SH-SY5Y (cell line): Measurements from ENCODE around the gene DNAAF1.

Experiments used
- GATA2 ChIP-seq: IDR thresholded peaks from 2 replicates; pipeline ENCODE4 v1.6.1; 2011; ENCODE audit warnings: mild to moderate bottlenecking, low read depth, low read length
- GATA3 ChIP-seq: IDR thresholded peaks from 2 replicates; pipeline ENCODE4 v1.6.1; 2011; ENCODE audit warnings: low read depth, mild to moderate bottlenecking, low read length, moderate library complexity

DNAAF1 gene

GRCh38 chr16:84220851-84221250 lies 75.7 kb downstream of the DNAAF1 start:
- TF ChIP-seq GATA3 (no peak), GATA2 (no peak)

DNA sequence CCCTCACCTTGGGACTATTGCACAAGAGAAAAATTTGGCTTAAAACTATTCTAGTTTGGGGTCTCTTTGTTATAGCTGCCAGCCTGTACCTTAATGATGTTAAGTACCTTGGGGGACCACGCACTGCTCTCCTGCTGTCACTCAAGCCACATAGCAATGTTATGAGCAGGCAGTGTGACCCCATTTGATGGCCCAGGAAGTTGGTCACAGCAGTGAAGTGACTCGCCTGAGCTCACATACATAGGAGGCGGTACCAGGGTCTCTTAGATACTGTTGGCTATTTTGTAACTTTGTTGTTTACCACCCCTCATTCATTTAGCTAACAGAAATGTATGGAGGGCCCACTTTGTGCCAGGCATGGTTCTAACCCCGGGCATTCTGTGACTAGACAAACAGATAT lies 78.3 kb downstream of the DNAAF1 start:
- TF ChIP-seq GATA3 = no peak
- no peak for TF ChIP-seq GATA2

DNA sequence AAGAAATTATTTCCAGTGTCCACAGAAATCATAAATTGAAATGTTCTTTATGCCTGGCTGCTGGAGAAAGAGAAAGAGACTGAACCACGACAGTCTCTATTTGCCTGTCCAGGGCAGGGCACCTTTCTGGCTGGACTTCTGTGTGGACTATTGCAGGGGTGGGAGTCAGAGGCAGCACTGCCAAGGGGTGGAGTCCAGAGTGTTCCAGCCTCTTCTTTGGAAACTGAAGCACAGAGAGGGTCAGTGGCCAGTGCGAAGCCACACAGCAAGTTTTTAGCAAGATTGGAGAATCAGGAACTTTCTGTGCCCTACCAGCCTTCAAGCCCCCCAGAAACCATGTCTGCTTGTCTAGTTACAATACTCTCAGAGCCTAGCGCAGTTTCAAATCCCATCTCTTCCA lies 79.4 kb downstream of the DNAAF1 start:
- TF ChIP-seq GATA2 (no peak), GATA3 (no peak)

DNA sequence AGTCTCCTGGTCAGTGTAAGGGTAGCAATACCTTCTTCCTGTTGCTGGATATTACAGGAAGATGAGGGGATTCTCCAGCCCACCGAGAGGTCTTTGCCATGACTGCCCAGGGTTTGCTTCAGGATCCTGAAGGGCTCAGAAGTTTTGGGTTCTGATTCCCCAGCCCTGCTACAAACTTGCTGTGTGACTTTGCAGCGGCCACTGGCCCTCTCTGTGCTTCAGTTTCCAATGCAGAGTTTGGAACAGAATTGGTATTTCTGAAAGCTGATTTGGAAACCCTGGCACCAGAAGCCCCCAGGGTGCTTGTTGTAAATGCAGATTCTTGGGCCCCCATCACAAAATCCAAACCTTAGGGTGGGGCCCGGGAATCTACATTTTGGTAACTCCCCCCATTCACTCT lies 80.0 kb downstream of the DNAAF1 start:
- TF ChIP-seq GATA3 (no peak), GATA2 (no peak)

DNA sequence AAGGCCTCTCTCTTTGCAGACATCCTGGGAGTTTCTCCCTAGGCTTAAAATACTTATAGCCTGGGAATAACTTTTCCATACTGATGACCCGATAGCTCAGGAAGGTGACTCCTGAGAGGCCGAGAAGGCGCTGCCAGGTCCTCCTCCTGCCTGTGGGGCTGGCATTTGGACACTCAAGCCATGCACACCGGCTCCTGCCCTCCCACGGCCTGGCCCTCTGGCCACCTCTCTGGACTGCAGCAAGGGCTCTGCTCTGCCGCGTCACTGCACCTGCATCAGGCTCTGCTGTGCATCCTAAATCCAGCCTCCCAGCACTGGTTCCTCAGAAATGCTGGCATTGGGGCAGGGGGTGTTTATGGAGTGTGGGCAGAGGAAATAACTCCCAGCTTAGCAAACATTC lies 80.5 kb downstream of the DNAAF1 start:
- TF ChIP-seq GATA3 (no peak), GATA2 (no peak)

DNA sequence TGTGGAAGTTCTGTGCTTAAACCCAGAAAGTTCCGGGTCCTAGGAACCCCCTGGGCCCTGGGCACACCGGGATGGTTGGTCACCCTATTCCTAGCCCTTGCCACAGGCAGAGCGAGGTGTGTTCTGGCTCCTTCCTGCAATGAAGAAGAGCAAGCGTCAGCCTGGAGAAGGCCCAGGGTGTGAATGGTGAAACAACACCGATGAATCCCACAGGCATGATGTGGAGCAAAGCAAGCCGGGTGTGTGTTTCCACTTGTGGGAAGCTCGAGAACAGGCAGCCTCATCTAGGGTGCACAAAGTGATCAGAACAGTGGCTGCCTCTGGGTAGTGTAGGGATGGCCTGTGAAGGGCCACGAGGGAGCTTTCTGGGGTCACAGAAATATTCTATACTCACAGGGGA lies 80.9 kb downstream of the DNAAF1 start:
- TF ChIP-seq GATA2 (no peak), GATA3 (no peak)
